B cell (primary cell): Measurements from ENCODE around the gene ASH1L. TPM values are rescaled to one million over a fixed set of nuclear protein-coding genes. Genes with fewer than 3 reads are reported as not detected.

Source experiments
- ATAC-seq: fragments of 200-7000 bp; cut with Tn5 transposase; one replicate; pipeline ENCODE4 v1.10.0; 2021; ENCODE audit warnings: low read depth, mild to moderate bottlenecking, moderate number of reproducible peaks, moderate library complexity
- CTCF ChIA-PET: fragments of 350-600 bp; sonication (Branson Sonifier 250); formaldehyde crosslinking; loops from one replicate; lab custom pipeline; 2021; ENCODE audit warnings: antibody characterized with exemption, inconsistent platforms; lab: Charles Lee
- POLR2A ChIA-PET: fragments of 350-600 bp; sonication (Branson Sonifier 250); formaldehyde crosslinking; loops from one replicate; lab custom pipeline; 2021; ENCODE audit warnings: antibody characterized with exemption; lab: Charles Lee
- DNase-seq: peaks from one replicate; pipeline ENCODE4 v3.0.0; 2013
- H2AFZ ChIP-seq: 2 replicates; pipeline ENCODE4 v1.6.1; 2012; ENCODE audit warnings: mild to moderate bottlenecking, low read depth, low read length; ENCODE audit not compliant: insufficient read depth, poor library complexity, severe bottlenecking
- H3K27ac ChIP-seq, 2 donors: 1 replicate in 1 of 2; 2 replicates in 1 of 2; pipeline ENCODE4 v1.5.1; 2012 to 2013; ENCODE audit warnings: low read length in 2 of 2, mild to moderate bottlenecking in 2 of 2, moderate library complexity in 1 of 2
- H3K27me3 ChIP-seq, 4 experiments: fragments of 200-600 bp in 1 of 4; sonication (generic) in 1 of 4; replicated peaks in 1 of 4; 1 replicate in 2 of 4; 2 replicates in 2 of 4; pipeline versions ENCODE4 v1.6.1 to v1.7.0; 2013 to 2016; ENCODE audit warnings: low read length in 3 of 4, mild to moderate bottlenecking in 2 of 4, mixed read lengths in 1 of 4, moderate library complexity in 1 of 4; ENCODE audit not compliant: insufficient read depth in 4 of 4, control insufficient read depth in 3 of 4; ENCODE audit errors: control extremely low read depth in 1 of 4
- H3K36me3 ChIP-seq, 2 experiments: replicated peaks in 1 of 2; 1 replicate in 1 of 2; 2 replicates in 1 of 2; pipeline versions ENCODE4 v1.6.1 to v1.7.1; 2013; ENCODE audit warnings: low read length in 1 of 2; ENCODE audit not compliant: insufficient read depth in 2 of 2, control insufficient read depth in 1 of 2; ENCODE audit errors: control extremely low read depth in 1 of 2, extremely low read depth in 1 of 2
- H3K4me1 ChIP-seq, 2 donors: fragments of 200-600 bp in 1 of 2; sonication (generic) in 1 of 2; 1 replicate in 1 of 2; 2 replicates in 1 of 2; pipeline versions ENCODE4 v1.5.1 to v1.6.1; 2013 to 2017; ENCODE audit warnings: low read length in 2 of 2; ENCODE audit not compliant: control insufficient read depth in 2 of 2, insufficient read depth in 2 of 2
- H3K4me2 ChIP-seq: replicated peaks from 2 replicates; pipeline ENCODE3; 2012; ENCODE audit warnings: mild to moderate bottlenecking, low read depth, low read length; ENCODE audit not compliant: poor library complexity, severe bottlenecking
- H3K4me3 ChIP-seq, 5 experiments: fragments of 200-600 bp in 1 of 5; sonication (generic) in 1 of 5; 1 replicate in 3 of 5; 2 replicates in 2 of 5; pipeline versions ENCODE4 v1.5.1 to v1.7.0; 2011 to 2016; ENCODE audit warnings: low read length in 4 of 5, mild to moderate bottlenecking in 4 of 5, low read depth in 2 of 5, control low read depth in 1 of 5, moderate library complexity in 1 of 5; ENCODE audit not compliant: insufficient read depth in 1 of 5; ENCODE audit errors: control extremely low read depth in 1 of 5, extremely low read depth in 1 of 5
- H3K79me2 ChIP-seq: fragments of 200-600 bp; sonication (generic); one replicate; pipeline ENCODE4 v1.6.0; 2016; ENCODE audit warnings: low read length; ENCODE audit not compliant: control insufficient read depth, insufficient read depth
- H3K9ac ChIP-seq: fragments of 200-600 bp; sonication (generic); 2 replicates; pipeline ENCODE4 v1.6.1; 2017; ENCODE audit warnings: mild to moderate bottlenecking, low read length, moderate library complexity
- H3K9me3 ChIP-seq, 3 donors: one replicate each; pipeline versions ENCODE4 v1.6.1 to v1.7.1; 2013; ENCODE audit warnings: low read length in 2 of 3; ENCODE audit not compliant: control insufficient read depth in 2 of 3, insufficient read depth in 1 of 3; ENCODE audit errors: control extremely low read depth in 1 of 3
- H4K20me1 ChIP-seq: 2 replicates; pipeline ENCODE4 v1.6.0; 2012; ENCODE audit warnings: mild to moderate bottlenecking, low read length; ENCODE audit not compliant: insufficient read depth, control insufficient read depth, poor library complexity, severe bottlenecking
- H3K27ac Mint-ChIP-seq: one replicate; pipeline ENCODE4 v1.8.0; 2021; ENCODE audit warnings: mixed read lengths
- H3K27me3 Mint-ChIP-seq: one replicate; pipeline ENCODE4 v1.8.0; 2021; ENCODE audit warnings: mixed read lengths
- H3K4me1 Mint-ChIP-seq: one replicate; pipeline ENCODE4 v1.8.0; 2021; ENCODE audit warnings: mixed read lengths
- H3K4me3 Mint-ChIP-seq: one replicate; pipeline ENCODE4 v1.8.0; 2021; ENCODE audit warnings: mixed read lengths
- H3K9me3 Mint-ChIP-seq: one replicate; pipeline ENCODE4 v1.8.0; 2022; ENCODE audit warnings: mixed read lengths; ENCODE audit not compliant: insufficient read depth
- EZH2 ChIP-seq: IDR thresholded peaks from 2 replicates; pipeline ENCODE4 v1.6.1; 2012; ENCODE audit warnings: borderline replicate concordance, low read depth, mild to moderate bottlenecking, moderate library complexity, low read length; ENCODE audit not compliant: insufficient read depth, poor library complexity, severe bottlenecking
- WGBS: methylation state at CpG from one replicate; pipeline ENCODE4 v1.1.5; 2013; ENCODE audit warnings: missing lambda C conversion rate; ENCODE audit not compliant: insufficient coverage; 5-methylcytosine and 5-hydroxymethylcytosine counted together
- intact Hi-C: fragments of 100-400 bp; cut with micrococcal nuclease; formaldehyde crosslinking; loops from one replicate; pipeline ENCODE4 v1.10.0; 2022
- polyA plus RNA-seq: library from polyadenylated mRNA; depleted of rRNA; stranded (reverse); fragments of >200 nt; gene quantifications from 2 replicates; pipeline ENCODE4 v1.2.3, GENCODE V29; 2012
- total RNA-seq, 2 donors: library from RNA; stranded (reverse); fragments of 120-200 nt in 1 of 2; gene quantifications; 1 replicate in 1 of 2; 2 replicates in 1 of 2; pipeline versions ENCODE4 v1.2.3 to v1.2.4, GENCODE V29; 2013 to 2022
- TF ChIP-seq, protein P1 (sequence below): fragments of 200-600 bp; IDR thresholded peaks from one replicate; pipeline ENCODE4 v1.8.0; 2022; ENCODE audit warnings: antibody characterized with exemption, mild to moderate bottlenecking

The ASH1L gene
- total and polyA plus RNA-seq, 2 donors (not counting 1 experiment from before 2014, with no cell fraction given) = 17.7 to 124 TPM

GRCh38 chr1:155300553-155301329, 261.9 kb downstream of the ASH1L start:
- no peak for ATAC-seq
- H3K4me3 Mint-ChIP-seq = no peak overlapping the region
- peaks cover 23% of the 10 kb centered on the region for H3K27me3 Mint-ChIP-seq
- intact Hi-C loops = no loop called here
- no peak overlapping the region for H2AFZ ChIP-seq
- CTCF ChIA-PET = interaction anchor here (1.5 kb wide), 1 partner anchor 22 kb away, joined by 4 read pairs; no protein-coding TSS in a partner anchor
- H3K9me3 Mint-ChIP-seq = no peaks in the 10 kb centered on the region
- H3K9ac ChIP-seq = no peak overlapping the region
- WGBS = 90% methylated on average over 9 of the region's 9 CpGs
- H3K4me3 ChIP-seq = no peak overlapping the region
- peaks cover 0 to 8% (median 3%) of the 10 kb centered on the region in 4 experiments for H3K27me3 ChIP-seq
- POLR2A ChIA-PET = no interaction called here
- H3K27ac Mint-ChIP-seq = no peak overlapping the region
- H3K4me2 ChIP-seq = no peak overlapping the region
- no peaks in the 10 kb centered on the region for H4K20me1 ChIP-seq
- TF ChIP-seq EZH2 = no peak
- TF ChIP-seq, protein P1, sequence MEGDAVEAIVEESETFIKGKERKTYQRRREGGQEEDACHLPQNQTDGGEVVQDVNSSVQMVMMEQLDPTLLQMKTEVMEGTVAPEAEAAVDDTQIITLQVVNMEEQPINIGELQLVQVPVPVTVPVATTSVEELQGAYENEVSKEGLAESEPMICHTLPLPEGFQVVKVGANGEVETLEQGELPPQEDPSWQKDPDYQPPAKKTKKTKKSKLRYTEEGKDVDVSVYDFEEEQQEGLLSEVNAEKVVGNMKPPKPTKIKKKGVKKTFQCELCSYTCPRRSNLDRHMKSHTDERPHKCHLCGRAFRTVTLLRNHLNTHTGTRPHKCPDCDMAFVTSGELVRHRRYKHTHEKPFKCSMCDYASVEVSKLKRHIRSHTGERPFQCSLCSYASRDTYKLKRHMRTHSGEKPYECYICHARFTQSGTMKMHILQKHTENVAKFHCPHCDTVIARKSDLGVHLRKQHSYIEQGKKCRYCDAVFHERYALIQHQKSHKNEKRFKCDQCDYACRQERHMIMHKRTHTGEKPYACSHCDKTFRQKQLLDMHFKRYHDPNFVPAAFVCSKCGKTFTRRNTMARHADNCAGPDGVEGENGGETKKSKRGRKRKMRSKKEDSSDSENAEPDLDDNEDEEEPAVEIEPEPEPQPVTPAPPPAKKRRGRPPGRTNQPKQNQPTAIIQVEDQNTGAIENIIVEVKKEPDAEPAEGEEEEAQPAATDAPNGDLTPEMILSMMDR = no peak
- no peak for DNase-seq
- peaks cover 0 to 2% (median 0%) of the 10 kb centered on the region in 3 donors for H3K9me3 ChIP-seq
- peaks cover 3% of the 10 kb centered on the region for H3K4me1 Mint-ChIP-seq
- no peaks in the 10 kb centered on the region for H3K36me3 ChIP-seq
- no peak overlapping the region for H3K27ac ChIP-seq
- peaks cover 0 to under 1% of the 10 kb centered on the region in 2 donors for H3K4me1 ChIP-seq
- H3K79me2 ChIP-seq = no peaks in the 10 kb centered on the region

DNA sequence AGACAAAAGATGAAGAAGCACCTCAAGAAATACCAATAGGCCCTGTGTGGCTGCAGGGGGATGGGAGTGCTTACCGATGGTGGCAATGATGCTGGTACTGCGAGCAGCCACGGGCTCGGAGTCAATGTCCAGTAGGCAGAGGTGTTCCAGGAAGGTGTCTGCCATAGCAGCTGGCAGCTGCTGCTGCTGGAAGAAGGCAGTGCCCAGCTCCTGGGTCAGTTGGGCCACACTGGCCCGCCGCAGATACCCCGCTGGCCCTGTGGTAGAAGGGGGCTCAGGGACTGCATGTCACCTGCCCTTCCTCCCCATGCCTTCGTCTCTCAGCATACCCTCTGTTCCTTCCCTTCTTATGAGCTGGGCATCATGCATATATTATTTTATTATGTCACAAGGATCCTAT, 262.6 kb downstream of the ASH1L start:
- peaks cover 3 to 7% of the 10 kb centered on the region in 2 donors for H3K4me1 ChIP-seq
- POLR2A ChIA-PET = no interaction called here
- no peaks in the 10 kb centered on the region for H3K79me2 ChIP-seq
- no peak overlapping the region for H3K4me3 Mint-ChIP-seq
- no peak overlapping the region for H3K27ac Mint-ChIP-seq
- peaks cover 0 to 2% (median 0%) of the 10 kb centered on the region in 3 donors for H3K9me3 ChIP-seq
- TF ChIP-seq, protein P1 = no peak
- TF ChIP-seq EZH2 = no peak
- peaks cover 26% of the 10 kb centered on the region for H3K27me3 Mint-ChIP-seq
- H3K27ac ChIP-seq = no peak overlapping the region
- no peak overlapping the region for H3K4me3 ChIP-seq
- WGBS = 98% methylated on average over 6 of the region's 8 CpGs
- no peak overlapping the region for H2AFZ ChIP-seq
- H3K4me2 ChIP-seq = no peak overlapping the region
- ATAC-seq (no peak), DNase-seq (no peak)
- CTCF ChIA-PET = interaction anchor here (1.5 kb wide), 1 partner anchor 22 kb away, joined by 4 read pairs; no protein-coding TSS in a partner anchor
- peaks cover 0 to 15% (median 10%) of the 10 kb centered on the region in 4 experiments for H3K27me3 ChIP-seq
- peaks cover 6% of the 10 kb centered on the region for H3K4me1 Mint-ChIP-seq
- H3K9ac ChIP-seq = no peak overlapping the region
- H4K20me1 ChIP-seq = no peaks in the 10 kb centered on the region
- no peaks in the 10 kb centered on the region for H3K9me3 Mint-ChIP-seq
- no peaks in the 10 kb centered on the region for H3K36me3 ChIP-seq
- intact Hi-C loops = no loop called here
